VCaP (cell line): ENCODE results near the gene KIN.

Source experiments
- H3K27ac ChIP-seq: fragments of 450-650 bp; 2 replicates; pipeline ENCODE4 v1.5.1; 2017
- TF ChIP-seq, protein P1 (sequence below): fragments of 450-650 bp; conservative IDR thresholded peaks from 2 replicates; pipeline ENCODE4 v1.5.1; 2017; ENCODE audit warnings: mild to moderate bottlenecking, moderate library complexity

Gene KIN

DNA sequence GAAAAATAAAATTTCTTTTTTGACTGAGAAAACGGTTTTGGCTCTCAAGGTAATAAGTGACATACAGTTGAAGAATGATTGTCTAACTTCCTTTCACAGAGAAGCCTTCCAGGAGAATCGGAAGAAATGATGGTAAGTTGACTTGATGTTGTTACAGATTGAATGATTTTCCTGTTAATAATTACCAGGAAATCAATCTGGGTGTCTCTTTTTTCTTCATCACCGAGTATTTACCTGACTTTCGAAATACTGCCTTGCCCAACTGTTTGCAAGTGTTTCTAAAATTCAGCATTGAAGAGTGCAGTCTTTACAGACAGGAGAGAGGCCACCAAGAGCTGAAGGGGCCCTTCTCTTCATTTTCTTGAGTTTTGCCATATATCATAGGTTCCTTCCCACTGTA is 80.7 kb downstream of the KIN start:
- no peak overlapping the region for H3K27ac ChIP-seq
- TF ChIP-seq, protein P1, sequence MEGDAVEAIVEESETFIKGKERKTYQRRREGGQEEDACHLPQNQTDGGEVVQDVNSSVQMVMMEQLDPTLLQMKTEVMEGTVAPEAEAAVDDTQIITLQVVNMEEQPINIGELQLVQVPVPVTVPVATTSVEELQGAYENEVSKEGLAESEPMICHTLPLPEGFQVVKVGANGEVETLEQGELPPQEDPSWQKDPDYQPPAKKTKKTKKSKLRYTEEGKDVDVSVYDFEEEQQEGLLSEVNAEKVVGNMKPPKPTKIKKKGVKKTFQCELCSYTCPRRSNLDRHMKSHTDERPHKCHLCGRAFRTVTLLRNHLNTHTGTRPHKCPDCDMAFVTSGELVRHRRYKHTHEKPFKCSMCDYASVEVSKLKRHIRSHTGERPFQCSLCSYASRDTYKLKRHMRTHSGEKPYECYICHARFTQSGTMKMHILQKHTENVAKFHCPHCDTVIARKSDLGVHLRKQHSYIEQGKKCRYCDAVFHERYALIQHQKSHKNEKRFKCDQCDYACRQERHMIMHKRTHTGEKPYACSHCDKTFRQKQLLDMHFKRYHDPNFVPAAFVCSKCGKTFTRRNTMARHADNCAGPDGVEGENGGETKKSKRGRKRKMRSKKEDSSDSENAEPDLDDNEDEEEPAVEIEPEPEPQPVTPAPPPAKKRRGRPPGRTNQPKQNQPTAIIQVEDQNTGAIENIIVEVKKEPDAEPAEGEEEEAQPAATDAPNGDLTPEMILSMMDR = no peak

DNA sequence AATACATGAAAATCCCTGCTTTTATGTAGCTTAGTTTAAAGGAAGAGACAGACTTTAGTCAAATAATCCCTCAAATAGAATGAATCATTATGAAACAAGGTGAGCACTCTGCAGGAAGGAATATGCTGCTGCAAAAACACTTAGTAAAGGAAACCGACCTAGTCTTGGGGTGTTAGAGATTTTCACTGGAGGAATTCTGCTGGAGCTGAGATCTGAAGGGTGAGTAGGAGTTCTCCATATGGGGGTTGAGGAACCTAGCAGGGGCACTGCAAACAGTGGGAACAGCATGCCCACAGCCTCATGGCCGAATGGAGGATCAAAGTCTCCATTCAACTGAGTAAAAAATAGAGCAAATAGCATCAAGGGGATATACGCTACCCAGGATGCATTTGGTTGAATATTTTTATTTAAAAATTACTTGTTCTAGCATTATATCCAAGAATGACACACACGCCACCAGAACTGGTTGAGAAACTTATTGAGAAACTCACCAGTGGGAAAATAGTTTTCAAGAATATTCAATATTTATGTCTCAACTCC is 81.2 kb downstream of the KIN start:
- TF ChIP-seq, protein P1 = no peak
- no peak overlapping the region for H3K27ac ChIP-seq

DNA sequence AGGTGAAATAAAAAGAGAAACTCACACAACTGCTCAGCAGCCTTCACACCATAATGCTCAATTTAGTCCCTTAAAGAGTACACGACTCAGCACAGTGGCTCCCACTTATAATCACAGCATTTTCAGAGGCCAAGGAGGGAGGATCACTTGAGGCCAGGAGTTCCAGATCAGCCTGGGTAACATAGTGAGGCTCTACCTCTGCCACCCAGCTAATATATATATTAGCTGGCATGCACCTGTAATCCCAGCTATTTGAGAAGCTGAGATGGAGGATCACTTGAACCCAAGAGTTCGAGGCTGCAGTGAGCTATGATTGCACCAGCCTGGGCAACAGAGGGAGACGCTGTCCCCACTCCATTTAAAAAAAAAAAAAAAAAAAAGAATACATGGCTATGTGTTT is 82.5 kb downstream of the KIN start:
- no peak overlapping the region for H3K27ac ChIP-seq
- TF ChIP-seq, protein P1 = no peak

DNA sequence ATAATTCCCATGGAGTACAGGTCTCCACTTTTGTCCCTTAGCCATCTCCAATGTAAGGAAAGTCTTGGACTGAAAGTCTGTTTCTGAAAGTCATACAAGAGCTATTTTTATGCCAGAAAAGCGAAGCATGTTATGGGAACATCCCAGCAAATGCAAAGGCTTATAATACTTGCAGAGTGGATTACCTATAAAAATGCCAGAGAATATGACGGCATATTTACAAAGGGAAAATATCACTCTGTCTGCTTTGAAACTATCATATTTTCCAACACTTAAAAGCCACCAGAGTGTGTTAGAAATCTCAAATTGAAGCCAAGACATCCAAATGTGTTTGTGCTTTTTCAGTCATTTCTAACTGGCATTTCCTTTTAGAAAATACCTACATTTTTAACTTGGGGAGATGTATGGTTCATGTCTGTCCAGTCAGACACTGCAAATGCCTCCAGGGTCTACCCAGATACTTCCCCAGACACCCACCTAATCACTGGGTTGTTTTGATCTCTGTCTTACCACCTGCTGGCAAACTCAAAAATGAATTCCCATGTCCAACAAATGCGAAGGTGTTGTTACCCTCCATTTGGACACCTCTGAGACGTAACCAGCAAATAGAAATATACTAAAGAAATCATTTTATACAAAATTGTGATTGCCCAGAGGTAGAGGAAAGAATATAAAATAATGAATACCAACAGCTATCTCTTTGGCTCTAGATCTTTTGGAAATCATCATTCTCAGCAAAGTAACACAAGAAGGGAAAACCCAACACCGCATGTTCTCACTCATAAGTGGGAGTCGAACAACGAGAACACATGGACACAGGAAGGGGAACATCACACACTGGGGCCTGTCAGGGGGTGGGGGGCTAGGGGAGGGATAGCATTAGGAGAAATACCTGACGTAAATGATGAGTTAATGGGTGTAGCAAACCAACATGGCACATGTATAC is 83.4 kb downstream of the KIN start:
- TF ChIP-seq, protein P1 = no peak
- no peak overlapping the region for H3K27ac ChIP-seq

DNA sequence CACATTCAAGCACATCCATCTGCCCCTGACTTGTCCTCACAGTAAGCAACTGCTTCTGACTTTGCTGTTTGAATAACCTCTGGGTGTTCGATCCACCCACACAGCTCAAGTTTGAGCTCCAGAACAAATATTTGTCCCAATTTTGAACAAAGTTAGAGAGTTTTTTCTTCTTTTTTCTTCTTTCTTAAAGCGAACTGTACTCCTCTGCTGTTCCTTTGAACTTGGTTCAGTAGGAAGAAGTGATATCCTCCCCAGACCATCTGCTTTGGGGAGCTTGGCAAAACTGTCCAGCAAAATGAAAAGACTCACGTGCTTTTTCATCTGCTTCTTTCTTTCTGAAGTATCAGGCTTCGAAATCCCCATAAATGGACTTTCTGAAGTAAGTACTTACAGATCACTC is 84.7 kb downstream of the KIN start, which contains the start of gene ITIH2:
ITIH2 (plus strand) TSS at position 177 of the 400 bp plus-strand sequence; CDS start at position 296, 119 bp downstream.
- TF ChIP-seq, protein P1 = no peak
- no peak within 1 kb of the TSS for H3K27ac ChIP-seq

DNA sequence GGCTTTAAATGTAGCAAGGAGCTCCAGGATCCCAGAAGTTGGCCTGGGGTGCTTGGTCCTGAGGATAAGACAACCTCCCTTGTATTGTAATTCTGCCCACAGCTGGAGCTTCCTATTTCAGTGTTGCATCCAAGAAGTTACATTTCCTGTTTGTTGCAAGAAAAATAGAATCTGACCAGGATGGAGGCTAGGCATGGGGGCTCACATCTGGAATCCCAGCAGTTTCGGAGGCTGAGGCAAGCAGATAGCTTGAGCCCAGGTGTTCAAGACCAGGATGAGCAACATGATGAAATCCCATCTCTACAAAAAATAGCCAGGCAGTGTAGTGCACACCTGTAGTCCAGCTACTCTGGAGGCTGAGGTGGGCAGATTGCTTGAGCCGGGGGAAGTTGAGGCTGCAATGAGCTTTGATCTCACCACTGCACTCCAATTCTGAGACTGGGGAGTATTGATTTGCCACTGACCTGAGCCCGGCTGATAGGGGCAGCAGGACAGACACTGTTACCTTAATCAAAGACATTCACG is 85.4 kb downstream of the KIN start:
- TF ChIP-seq, protein P1 = no peak
- H3K27ac ChIP-seq = no peak overlapping the region

DNA sequence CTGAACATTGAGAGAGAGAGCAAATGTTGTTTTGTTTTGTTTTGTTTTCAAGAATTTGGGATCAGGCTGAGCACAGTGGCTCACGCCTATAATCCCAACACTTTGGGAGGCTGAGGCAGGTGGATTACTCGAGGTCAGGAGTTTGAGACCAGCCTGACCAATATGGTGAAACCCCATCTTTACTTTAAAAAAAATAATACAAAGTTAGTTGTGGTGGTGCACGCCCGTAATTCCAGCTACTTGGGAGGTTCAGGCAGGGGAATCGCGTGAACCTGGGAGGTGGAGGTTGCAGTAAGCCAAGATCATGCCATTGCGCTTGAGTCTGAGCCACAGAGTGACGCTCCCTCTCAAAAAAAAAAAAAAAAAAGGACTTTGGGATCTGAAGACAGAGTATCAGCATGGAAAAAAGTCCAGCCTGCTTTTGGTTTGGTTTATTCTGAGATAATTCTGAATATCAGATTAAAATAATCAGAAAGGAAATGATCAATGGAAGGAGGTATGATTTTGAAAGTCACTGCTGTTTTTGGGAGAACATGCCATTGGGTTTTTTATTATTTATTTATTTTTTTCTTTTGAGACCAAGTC is 86.5 kb downstream of the KIN start:
- H3K27ac ChIP-seq = no peak overlapping the region
- TF ChIP-seq, protein P1 = no peak
